ENCODE data around the gene AGXT.

AGXT gene

GRCh38 chr2:240869109-240869955 lies 708 bp downstream of the AGXT start:
- no peak for DNase-seq (ENCODE audit: low read depth in 2 of 2)

DNA sequence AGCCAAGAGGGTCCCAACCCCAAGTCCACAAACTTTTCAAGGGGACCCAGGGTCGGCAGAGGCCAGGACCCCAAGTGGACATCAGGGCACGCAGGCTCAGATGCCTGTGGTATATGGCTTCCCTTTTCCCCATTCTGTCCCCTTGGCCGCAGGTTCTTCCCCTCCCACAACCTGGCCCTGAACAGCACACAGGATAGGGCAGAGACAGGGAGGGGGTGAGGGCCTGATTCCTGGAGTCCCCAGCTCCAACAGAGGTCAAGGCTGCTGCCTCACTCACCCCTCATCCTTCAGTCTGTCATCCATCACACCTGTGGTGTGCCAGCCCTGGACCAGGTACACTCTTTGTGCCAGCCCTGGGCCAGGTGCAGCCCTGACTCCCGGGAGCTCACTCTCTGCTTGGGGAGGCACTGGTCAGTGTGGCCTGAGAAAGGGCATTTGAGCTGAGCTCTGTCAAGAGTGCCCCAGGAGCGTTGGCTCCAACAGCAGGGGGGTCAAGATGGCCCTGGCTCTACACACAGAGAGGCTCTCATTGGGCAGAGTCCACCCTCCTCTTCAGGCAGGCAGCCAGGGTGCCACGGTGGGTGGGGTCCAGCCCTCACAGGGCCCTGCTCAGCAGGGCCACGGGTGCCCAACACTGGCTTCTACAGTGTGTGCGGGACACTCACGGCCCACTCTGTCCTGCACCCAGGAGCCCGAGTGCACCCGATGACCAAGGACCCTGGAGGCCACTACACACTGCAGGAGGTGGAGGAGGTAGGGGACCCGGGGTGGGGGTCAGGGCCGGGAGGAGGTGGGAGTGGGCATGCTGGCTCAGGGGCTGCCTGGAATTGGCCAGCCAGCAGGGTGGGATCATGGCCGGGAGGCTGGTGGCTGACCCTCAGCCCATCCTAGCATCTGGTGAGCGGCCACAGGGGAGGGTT lies 1.6 kb downstream of the AGXT start:
- DNase-seq (ENCODE audit: low read depth in 2 of 2), result no peak

- no peak for DNase-seq (ENCODE audit: low read depth in 2 of 2)
Measured at GRCh38 chr2:240871071-240871958, 2.7 kb downstream of the AGXT start.

DNA sequence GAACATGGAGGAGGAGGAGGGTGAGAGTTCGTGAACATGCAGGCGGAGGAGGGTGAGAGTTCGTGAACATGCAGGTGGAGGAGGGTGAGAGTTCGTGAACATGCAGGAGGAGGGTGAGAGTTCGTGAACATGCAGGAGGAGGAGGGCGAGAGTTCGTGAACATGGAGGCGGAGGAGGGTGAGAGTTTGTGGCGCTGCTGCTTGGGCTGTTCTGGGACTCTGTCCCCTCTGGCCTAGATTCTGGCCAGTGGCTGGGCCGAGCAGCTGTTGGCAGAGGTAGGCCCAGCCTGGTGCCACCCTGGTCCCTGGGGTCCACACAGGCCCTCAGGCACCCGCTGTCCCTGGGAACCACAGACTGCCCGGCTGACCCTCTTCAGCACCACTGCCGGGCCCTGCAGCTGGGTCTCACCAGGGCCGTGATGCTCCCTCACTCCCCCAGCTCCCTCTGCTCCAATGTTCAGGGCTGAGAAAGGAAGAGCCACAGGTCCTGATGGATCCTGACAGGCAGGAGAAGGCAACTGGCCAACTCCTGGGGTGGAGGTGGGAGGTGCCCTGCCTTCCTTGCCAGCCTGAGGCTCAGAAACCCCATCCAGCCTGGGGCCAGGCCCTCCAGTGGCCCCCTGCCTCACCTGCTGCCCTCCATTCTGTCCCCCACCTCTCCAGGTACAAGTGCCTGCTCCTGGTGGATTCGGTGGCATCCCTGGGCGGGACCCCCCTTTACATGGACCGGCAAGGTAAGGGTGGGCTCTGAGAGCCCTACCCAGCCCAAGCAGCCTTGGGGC lies 3.9 kb downstream of the AGXT start:
- DNase-seq (ENCODE audit: low read depth in 2 of 2), result no peak

DNA sequence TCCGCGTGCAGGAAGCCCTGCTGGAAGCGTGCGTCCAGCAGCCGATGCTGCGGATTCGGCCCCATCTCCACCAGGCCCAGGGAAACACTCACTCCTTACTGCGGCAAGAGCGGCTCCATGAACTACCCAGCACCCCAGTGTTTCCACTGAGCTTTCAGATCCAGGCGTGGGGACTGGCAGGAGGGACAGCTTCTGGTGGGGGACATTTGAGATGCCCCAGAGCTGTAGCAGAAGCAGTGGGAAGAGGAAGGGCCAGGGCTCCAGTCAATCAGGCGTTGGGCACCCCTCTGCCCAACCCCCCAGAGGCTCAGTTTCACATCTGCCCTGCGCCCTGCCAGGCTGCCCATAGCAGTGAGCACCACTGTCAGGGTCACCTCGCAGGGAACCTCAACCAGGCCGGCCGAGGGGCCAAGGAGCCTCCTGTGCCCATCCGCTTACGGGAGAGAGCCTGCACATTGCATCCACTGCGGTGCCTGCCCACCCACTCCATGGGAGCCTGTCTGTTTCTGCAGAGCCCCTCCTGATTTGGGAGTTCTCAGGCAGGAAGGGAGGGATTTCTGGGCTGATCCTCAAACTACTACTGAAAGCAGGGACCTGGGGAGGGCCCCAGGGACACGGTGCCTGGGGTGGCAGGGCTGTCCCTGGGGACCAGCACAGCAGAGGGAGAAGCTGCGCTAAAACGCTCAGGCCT lies 4.6 kb downstream of the AGXT start:
- DNase-seq (ENCODE audit: low read depth in 2 of 2), result no peak

GRCh38 chr2:240873805-240874714 lies 5.4 kb downstream of the AGXT start:
- no peak for DNase-seq (ENCODE audit: low read depth in 2 of 2)

GRCh38 chr2:240874715-240875227 lies 6.1 kb downstream of the AGXT start:
- no peak for DNase-seq (ENCODE audit: low read depth in 2 of 2)

DNA sequence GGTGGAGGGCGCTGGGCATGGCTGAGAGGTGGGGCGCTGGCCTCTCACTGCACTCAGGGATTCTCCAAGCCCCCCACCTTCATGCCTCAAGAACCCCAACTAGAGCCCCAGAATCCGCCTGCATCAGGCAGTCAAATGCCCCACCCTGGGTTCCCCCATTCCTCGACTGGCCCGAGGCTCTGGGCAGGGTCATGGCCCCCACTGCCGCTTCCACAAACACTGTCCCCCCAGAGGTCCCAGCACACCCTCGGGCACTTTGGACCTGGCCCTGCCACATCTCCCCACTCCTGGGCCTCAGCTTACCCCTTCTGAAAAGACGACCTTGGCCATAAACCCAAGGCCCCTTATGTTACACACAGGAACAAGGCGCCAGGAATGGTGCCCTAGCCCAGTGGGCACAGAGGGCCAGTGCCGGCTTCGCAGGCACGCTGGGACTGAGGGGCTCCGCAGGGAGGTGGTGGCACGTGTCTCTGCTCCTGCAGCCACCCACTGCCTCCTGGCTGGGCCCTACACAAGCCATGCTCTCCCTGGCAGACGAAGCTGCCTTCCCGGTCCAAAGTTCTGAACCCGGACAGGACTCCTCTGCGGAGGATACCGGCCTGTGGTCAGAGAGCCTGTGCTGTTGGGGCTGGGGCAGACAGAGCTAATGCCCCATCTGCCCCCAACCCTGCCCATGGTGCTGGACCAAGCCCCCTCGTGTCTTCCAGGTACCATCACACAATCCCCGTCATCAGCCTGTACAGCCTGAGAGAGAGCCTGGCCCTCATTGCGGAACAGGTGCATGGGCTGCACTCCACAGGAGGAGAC lies 6.8 kb downstream of the AGXT start:
- no peak for DNase-seq (ENCODE audit: low read depth in 2 of 2)

DNA sequence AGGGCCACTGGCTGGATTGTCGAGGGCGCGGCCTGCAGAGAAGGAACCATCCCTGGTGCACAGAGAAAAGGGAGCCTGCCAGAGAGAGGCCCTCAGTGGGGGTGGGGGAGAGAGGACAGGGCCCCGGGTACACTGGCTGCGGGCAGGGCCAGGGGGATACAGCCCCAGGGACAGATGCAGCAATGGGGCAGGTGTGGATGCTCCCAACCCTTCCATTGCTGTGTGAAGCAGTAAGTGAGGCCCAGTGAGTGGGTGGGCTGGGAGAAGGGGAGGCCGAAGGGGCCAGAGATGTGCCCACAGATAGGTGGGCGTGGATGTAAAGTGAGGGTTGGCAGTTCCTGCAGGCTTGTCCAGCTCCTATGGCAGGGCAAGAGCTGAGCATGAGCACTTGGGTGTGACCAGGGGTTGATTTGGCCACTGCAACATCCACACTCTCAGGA lies 7.4 kb downstream of the AGXT start:
- no peak for DNase-seq (ENCODE audit: low read depth in 2 of 2)

GRCh38 chr2:240876475-240877251 lies 8.0 kb downstream of the AGXT start:
- no peak for DNase-seq (ENCODE audit: low read depth in 2 of 2)

GRCh38 chr2:240877460-240878340 lies 9.1 kb downstream of the AGXT start:
- DNase-seq (ENCODE audit: low read depth in 2 of 2), result no peak

GRCh38 chr2:240878341-240878936 lies 9.8 kb downstream of the AGXT start:
- no peak for DNase-seq (ENCODE audit: low read depth in 2 of 2)

DNA sequence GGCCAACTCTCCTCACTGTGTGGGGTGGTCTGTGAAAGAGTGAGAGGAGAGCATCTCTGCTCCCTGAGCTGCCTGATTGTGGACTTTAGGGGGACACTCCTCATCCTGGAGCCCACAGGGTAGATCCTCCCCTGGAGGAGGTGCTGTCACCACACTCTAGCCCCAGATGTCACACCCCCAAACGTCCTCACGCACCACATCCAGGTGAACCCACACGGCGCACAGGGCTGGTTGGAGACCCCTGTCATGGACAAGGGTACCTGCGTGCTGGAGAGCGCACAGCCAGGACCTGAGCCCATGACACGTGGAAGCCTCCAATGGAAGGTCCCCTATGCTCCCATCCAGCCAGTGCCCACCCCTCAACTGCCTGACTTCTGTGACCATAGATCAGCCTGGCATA lies 10.5 kb downstream of the AGXT start:
- no peak for DNase-seq (ENCODE audit: low read depth in 2 of 2)

- no peak for DNase-seq (ENCODE audit: low read depth in 2 of 2)
Measured at GRCh38 chr2:240881913-240882312, 13.3 kb downstream of the AGXT start.

DNA sequence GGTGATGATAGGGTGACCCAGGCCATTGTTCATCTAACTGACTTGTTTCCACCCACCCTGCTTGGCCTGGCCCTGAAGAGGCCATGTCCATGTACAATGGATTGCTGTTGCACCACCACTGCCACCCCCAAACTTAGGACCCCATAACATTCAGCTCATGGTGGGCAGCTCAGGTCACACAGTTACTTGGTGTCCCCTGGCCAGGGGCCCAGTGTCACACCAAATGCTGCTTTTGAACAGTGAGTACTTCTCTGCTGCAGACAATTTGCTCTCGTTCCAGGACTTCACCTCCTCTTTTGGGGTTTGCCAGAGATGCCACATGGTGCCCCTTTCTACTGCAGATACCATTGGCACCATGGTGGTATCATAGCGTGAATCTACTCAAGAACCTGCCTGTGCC lies 15.6 kb downstream of the AGXT start:
- DNase-seq (ENCODE audit: low read depth in 2 of 2), result no peak

- DNase-seq (ENCODE audit: low read depth in 2 of 2), result no peak
Measured at GRCh38 chr2:240884745-240885144, 16.1 kb downstream of the AGXT start.
